GM21825 (cell line): Measurements from ENCODE around the gene COMMD4.
"Not testable (repeated sequence)": the region's sequence is repeated elsewhere in the genome, so short reads cannot be mapped to it uniquely, and the experiment has no call there.

ENCODE experiments used
- ATAC-seq: cut with Tn5 transposase; IDR thresholded peaks from one replicate; pipeline ENCODE4 v1.9.1; 2021; ENCODE audit warnings: mild to moderate bottlenecking, moderate library complexity; ENCODE audit not compliant: unreplicated experiment

The COMMD4 gene

GRCh38 chr15:75335705-75336355, at the start of gene COMMD4:
COMMD4 (plus strand) TSS chr15:75336063; CDS start chr15:75336090, 27 bp downstream.
- ATAC-seq: peak; percentile 58

- ATAC-seq: not testable (repeated sequence)
Measured at GRCh38 chr15:75293660-75294059, 42.2 kb upstream of the COMMD4 start.

DNA sequence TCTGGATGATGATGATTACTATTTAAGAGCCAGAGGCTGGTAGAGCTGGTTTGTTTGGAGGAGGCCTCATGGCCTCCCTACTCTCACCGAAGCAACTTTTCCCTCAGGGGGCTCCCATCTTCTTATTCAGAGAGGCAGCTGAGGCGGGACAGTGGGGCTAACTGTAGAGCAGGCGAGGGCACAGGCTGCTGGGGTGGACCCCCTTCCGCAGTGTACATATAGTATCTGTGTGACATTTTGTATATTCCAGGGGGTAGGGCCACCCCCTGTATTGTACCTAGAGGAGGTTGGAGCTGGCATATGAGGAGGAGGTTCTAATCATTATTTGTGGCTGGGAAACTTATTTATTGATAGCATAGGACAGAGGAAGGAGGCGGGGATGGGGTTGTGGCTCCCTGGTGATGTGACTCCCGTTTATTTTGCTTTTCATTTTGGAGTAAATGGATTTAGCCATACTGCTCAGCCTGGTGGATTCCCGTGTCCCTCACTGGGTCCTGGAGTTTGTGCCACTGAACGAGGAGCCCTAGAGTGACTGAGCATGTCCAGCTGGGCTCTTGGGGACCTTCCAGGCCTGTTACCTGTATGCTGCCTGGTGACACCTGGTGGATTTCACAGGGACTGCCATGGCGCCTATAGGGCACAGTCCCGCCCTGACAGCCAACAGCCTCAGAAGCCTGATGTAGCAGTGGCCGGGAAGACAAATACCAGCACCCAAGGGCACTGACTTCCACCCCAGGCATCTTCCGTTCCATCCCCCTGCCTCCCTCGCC, 37.1 kb upstream of the COMMD4 start:
- ATAC-seq: not testable (repeated sequence)

DNA sequence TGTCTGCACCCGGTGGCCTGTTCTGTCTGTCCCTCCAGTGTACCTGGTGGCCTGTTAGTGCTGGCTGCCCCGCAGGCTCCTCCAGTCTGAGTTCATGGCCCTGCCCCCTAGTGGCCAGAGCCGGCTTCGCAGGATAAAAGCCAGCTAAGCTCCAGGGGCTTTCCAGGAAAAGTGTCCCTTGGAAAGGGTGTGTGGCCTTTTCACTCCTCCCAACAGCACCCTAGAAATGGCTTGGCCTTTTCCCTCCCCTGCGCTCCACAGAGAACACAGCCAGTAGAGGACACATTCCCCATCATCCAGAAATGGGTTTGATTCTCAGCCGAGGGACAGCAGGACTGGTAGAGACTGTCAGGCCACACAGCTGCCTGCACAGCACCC, 36.6 kb upstream of the COMMD4 start:
- not testable (repeated sequence) for ATAC-seq

- ATAC-seq: not testable (repeated sequence)
Measured at GRCh38 chr15:75300026-75300425, 35.8 kb upstream of the COMMD4 start.

GRCh38 chr15:75302318-75302717, 33.5 kb upstream of the COMMD4 start:
- ATAC-seq: no peak

DNA sequence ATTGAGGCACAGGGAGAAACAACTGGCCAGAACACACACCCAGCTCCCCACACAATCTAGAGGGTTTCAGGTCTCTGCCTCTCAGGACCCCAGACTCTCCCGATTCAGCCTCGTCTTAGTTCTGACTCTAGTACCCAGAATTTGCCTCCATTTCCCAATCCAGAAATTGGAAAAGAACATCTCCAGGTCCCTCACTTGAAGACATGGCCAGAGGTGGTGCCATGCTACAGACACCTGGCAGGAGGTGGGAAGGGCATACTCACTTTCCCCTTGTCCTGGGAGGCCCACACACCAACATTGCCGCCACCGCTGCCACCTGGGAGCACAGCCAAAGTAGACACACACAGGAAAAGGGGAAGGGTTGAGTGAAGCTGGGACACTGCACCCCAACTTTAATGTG, 33.1 kb upstream of the COMMD4 start:
- ATAC-seq: not testable (repeated sequence)

DNA sequence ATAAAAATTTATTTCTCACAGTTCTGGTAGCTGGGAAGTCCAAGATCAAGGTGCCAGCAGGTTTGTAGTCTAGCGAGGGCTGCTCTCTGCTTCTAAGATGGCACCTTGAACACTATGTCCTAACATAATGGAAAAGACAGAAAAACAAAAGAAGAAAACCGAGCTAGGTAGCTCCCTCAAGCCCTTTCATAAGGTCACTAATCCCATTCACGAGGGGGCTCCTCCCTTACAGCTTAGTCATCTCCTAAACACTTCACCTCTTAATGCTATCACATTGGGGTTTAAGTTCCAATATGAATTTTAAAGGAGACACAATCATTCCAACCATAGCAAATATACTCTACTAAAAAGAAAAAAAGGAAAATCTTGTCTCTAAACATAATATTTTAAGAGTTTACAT, 29.7 kb upstream of the COMMD4 start:
- no peak for ATAC-seq

DNA sequence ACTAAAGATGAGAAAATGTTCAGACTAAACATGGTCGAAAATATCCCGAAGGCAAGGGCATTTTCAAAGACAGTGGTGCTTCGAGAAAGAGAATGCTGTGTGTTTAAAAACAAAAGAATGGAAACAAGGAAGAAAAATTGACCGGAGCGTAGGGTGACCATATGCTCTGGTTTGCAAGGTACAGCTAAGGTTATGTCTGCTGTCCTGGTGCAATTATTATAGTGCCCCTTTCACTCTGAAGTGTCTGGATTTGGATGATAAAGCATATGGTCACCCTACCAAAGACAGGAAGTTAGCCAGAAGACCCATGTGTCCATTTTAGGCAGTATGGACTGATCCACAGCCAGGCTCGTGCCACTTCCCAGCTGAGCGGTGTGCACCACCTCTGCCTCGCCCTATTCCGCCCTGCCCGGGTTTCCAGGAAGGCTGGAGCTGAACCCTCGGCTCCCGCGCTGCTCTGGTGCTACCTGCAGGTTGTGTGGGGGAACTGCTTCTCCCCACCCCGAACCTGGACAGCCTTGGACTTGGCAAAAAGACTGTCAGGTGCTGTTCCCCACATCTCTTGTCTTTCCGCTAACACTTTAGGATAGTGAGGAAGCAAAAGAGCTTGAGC, 28.0 kb upstream of the COMMD4 start:
- no peak for ATAC-seq

DNA sequence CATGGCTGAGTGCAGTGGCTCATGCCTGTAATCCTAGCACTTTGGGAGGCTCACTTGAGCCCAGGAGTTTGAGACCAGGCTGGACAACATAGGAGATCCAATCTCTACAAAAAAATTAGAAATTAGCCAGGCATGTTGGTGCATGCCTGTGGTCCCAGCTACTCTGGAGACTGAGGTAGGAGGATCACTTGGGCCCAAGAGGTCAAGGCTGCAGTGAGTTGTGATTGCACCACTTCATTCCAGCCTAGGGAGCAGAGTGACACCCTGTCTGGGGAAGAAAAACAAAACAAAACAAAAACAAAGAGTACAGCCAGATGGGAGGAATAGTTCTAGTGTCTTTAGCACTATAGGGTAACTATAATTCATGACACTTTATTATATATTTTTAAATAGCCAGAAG, 26.2 kb upstream of the COMMD4 start:
- no peak for ATAC-seq

DNA sequence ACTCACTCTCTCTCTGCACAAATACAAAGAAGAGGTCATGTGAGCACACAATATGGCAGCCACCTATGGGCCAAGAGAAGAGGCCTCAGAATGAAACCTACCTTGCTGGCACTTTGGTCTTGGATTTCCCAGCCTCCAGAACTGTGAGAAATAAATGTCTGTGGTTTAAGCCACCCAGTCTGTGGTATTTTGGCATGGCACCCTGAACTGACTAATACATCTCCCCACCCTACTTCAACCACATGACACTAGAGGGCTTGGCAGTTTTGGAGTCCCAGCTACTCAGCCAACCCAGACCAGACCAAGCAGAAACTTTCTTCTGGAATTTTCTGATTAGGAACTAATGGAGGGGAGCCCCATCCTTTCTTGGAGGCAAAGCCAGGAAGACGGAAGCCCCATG, 23.3 kb upstream of the COMMD4 start:
- not testable (repeated sequence) for ATAC-seq

GRCh38 chr15:75313116-75313845, 22.6 kb upstream of the COMMD4 start:
- no peak for ATAC-seq

- ATAC-seq: no peak
Measured at GRCh38 chr15:75314552-75315290, 21.1 kb upstream of the COMMD4 start.

DNA sequence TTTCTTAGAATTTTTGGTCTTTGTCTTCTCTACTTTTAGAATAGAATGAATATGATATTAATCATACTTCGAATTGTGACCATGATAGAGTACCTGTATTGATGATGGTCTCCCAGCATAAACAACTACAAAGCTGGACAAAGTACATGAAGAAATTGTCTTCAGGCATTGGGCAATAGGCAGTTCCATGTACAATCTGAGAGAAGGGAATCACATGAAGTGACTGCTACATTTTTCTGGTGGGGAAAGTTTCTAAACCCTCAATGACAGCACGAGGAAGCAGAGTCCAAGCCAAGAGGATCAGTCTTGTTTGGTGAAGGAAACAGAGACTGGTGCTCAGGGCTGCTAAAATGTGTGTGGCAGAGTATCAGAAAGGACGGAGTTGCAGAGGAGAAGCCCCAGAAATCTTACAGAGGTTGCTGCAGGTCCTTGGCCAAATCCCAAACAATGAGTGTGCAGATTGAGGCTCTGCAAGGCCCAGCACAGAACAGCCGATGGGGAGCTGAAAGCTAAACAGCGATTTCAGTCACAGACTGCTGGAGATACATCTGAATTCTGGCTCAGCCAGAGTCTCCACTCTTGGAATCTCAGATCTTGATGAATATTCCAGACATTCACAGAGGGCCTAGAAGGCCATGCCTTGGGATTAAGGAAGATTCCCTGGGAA, 16.5 kb upstream of the COMMD4 start:
- ATAC-seq: not testable (repeated sequence)

- no peak for ATAC-seq
Measured at GRCh38 chr15:75321711-75322110, 14.2 kb upstream of the COMMD4 start.

DNA sequence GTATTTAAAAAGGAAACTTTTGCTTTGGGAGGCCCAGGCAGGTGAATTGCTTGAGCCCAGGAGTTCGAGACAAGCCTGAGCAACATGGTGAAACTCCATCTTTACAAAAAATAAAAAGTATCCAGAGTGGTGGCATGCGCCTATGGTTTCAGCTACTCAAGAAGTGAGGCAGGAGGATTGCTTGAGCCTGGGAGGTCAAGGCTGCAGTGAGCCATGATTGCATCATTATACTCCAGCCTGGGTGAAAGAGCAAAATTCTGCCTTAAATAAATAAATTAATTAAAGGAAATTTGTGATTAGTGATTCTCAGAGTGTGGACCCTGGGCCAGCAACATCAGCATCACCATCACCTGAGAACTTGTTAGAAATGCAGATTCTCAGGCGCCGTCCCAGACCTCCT, 9.9 kb upstream of the COMMD4 start:
- no peak for ATAC-seq

DNA sequence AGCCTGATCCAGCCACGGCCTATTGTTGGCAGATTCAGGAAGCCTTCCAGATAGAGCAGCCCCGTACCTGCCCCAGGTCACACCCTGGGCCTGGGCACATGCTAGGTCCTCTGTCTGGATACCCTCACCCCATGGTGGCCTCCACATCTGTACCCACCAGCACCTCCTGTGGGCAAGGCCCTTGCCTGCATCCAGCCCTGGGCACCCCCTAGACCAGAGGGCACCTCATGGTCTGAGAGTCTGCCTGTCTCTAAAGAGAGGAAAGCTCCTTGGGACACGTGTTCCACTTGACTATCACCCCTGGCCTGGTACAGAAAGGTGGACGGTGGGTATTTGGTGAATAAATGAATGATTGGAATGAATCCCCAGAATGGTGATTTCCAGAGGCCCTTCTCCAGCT, 8.9 kb upstream of the COMMD4 start:
- ATAC-seq: no peak

DNA sequence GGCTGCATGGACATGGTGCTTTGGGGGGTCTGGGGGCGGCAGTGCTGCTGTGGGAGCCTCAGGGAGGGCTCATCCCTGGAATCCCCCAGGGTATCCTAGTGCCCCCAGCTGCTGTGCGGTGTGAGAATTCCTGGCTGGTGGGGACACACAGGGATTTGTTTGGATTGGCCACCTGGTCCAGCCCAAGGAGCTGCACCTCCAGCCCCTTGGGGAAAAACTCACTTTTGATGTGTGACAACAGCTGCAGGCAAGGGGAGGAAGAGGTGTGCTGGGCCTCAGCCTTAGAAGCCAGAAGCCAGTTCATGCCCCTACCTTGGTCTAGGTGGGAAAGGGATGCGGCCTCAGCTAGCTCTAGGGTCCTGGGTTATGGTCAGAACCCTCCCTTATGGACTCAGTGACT, 8.4 kb upstream of the COMMD4 start:
- ATAC-seq: no peak

- no peak for ATAC-seq
Measured at GRCh38 chr15:75328493-75329314, 7.2 kb upstream of the COMMD4 start.
